Measurements from ENCODE around the gene MSI2.

Gene MSI2

DNA sequence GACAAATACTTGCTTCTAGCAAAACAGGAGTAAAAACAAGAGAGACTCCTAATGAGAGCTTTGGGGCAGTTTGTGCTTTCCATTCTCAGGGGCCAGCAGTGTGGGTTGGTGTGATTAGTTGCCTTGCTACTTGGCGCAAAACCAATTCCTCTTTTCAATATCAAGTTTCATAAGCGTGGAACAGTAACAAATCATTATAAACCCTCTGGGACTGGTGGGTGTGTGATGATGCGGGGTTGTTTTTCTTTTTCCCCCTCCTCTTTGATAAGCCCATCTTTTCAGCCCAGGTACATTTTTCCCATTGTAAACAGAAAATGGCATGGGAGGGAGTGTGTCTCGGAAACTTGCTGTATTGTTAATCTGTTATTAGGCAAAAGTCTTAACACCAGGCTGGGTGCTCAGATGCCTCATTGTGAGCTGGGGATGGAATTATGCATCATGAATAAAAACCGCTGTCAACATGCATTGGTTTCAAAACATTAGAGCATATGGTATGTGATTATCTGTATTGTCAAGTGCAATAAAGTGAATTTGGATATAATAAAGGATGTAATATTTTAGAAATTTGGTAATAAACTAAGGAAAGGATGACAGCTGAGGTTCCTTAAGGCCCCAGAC lies 322.4 kb downstream of the MSI2 start:
- DNase-seq (ENCODE audit: low read depth in 2 of 2) = no peak

GRCh38 chr17:57579245-57579644 lies 322.9 kb downstream of the MSI2 start:
- no peak for DNase-seq (ENCODE audit: low read depth in 2 of 2)

GRCh38 chr17:57580055-57580739 lies 323.9 kb downstream of the MSI2 start:
- DNase-seq (ENCODE audit: low read depth in 2 of 2) = no peak

DNA sequence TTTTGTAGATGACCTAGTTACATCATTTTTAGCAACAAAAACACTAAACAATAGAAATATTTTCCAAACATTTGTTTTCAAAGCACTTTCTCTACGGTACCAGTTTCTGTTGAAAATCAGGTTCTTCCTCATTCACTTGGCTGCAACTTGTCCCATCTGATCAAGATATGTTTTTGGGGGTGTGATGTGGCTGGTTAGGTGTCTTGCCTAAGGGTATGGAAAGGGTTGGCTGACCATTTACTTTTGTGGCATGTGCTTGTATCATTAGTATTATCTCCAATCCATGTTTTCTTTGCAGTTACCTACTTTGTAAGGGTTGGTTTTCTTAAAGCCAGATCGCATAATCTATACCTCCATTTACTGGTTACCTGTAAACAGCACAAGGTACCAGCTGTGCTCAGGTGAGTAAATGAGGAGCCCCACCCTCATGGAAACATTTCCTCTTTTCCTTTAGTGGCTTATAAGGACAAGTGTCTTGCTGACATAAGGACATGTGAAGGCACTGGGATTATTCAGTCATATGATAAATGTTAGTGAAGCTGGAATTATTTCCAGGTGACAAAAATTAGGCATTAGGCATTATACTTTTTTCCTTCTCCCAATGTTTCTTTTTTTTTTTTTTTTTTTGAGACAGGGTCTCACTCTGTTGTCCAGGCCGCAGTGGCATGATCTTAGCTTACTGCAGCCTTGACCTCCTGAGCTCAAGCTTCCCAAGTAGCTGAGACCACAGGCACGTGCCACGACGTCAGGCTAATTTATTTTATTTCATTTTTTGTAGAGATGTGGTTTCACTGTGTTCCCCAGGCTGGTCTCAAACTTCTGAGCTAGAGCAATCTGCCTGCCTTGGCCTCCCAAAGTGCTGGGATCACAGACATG lies 326.8 kb downstream of the MSI2 start:
- no peak for DNase-seq (ENCODE audit: low read depth in 2 of 2)

GRCh38 chr17:57584050-57584551 lies 327.8 kb downstream of the MSI2 start:
- no peak for DNase-seq (ENCODE audit: low read depth in 2 of 2)

- no peak for DNase-seq (ENCODE audit: low read depth in 2 of 2)
Observed at GRCh38 chr17:57585341-57586195, 329.2 kb downstream of the MSI2 start.

- no peak for DNase-seq (ENCODE audit: low read depth in 2 of 2)
Observed at GRCh38 chr17:57586196-57586740, 329.9 kb downstream of the MSI2 start.

DNA sequence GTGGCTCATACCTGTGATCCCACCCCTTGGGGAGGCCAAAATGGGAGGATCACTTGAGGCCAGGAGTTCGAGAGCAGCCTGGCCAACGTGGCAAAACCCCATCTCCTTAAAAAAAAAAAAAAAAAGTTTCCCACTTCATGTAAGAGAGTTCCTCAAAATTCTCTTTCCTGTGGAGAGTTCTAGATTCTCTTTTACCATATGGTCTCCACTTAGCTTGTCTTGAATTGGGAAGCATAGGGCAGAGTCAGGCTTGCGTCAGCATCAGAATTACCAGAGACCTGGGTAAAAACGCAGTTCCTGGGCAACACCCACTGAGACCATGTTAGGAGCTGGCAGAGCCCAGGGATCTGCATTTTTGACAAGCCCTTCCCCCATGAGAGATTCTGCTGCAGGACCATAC lies 330.4 kb downstream of the MSI2 start:
- DNase-seq (ENCODE audit: low read depth in 2 of 2) = no peak

DNA sequence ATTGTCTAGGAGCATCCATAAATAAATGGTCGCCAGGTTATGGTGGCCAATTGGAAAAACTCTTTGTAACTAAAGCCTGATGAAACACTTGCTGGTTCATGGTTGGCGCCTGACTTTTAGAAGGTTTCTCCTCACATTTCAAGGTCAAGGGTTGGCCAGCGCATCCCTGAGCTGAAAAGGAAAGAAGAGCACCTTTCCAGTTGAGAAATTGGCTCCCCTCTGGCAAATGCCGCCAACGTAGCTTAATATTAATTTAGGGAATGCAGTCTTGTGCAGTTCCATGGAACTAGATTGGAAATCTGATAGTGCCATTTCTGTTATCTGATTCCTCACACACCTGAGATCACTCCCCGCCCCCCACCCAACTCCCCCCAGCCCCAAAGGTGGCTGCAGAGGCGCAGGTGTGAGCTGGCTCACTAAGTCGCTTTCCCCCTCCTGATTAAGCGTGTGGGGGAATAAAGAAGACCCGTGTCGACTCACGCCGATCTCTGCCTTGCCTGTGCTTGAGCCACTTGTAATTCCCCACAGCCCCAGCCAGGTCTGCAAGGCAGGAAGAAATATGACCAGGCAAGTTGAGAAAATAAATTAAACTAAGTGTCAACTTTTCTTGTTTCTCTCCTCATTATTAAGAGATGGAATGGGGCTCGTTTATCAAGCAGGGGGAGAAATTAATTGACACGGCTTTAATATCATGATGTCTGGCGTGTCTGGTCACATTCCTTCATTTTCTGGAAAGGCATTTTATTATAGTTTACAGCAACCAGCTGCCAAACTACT lies 331.1 kb downstream of the MSI2 start:
- DNase-seq (ENCODE audit: low read depth in 2 of 2) = no peak

- DNase-seq (ENCODE audit: low read depth in 2 of 2) = no peak
Observed at GRCh38 chr17:57588086-57588485, 331.8 kb downstream of the MSI2 start.

GRCh38 chr17:57589151-57590034 lies 333.1 kb downstream of the MSI2 start:
- DNase-seq (ENCODE audit: low read depth in 2 of 2) = no peak

GRCh38 chr17:57593739-57594462 lies 337.6 kb downstream of the MSI2 start:
- no peak for DNase-seq (ENCODE audit: low read depth in 2 of 2)

DNA sequence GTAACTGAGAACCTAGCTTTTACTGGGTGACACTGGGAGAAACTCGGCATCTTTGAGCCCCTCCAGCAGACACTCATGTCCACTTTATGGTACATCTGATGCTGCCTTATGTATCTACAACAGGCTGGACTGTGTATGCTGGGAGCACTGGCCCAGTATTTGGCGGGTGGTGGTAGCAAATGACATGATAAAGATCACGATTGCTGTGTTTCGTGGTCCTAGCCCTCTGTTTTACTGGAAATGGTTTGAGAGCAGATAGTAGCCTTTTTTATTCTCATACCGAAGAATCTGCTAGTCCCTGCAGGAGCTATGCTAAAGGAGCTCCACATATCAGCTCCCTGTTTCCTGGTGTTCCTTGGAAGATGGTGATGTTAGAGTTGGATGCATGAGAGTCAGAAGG lies 338.4 kb downstream of the MSI2 start:
- DNase-seq (ENCODE audit: low read depth in 2 of 2) = no peak

DNA sequence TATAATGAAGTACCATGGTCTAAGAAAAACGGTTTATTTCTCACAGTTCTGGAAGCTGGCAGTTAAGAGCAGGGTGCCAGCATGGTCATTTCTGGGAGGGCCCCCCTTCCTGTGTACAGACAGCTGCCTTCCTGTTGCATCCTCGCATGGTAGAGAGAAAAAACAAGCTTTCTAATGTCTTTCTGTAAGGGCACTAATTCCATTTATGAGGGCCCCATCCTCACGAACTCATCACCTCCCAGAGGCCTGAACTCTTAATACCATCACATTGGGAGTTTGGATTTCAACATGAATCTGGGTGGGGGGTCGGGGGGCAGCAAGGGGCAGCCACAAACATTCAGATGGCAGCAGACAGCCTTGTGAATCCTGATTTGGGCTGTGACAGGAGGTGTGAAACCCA lies 339.1 kb downstream of the MSI2 start:
- DNase-seq (ENCODE audit: low read depth in 2 of 2) = no peak

- DNase-seq (ENCODE audit: low read depth in 2 of 2) = no peak
Observed at GRCh38 chr17:57595947-57596695, 339.8 kb downstream of the MSI2 start.

DNA sequence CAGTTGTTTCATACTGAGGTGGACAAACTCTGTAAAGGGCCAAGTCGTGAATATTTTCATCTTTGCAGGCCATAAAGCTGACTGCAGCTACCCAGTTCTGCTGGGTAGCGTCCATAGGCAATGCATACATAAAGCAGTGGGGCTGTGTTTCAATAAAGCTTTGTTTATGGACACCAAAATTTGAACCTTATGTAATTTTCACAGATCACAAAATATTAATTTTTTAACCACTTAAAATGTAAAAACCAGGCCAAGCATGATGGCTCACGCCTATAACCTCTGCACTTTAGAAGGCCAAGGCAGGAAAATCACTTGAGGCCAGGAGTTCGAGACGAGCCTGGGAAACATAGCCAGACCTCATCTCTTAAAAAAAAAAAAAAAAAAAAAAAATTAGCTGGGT lies 340.8 kb downstream of the MSI2 start:
- DNase-seq (ENCODE audit: low read depth in 2 of 2) = no peak

DNA sequence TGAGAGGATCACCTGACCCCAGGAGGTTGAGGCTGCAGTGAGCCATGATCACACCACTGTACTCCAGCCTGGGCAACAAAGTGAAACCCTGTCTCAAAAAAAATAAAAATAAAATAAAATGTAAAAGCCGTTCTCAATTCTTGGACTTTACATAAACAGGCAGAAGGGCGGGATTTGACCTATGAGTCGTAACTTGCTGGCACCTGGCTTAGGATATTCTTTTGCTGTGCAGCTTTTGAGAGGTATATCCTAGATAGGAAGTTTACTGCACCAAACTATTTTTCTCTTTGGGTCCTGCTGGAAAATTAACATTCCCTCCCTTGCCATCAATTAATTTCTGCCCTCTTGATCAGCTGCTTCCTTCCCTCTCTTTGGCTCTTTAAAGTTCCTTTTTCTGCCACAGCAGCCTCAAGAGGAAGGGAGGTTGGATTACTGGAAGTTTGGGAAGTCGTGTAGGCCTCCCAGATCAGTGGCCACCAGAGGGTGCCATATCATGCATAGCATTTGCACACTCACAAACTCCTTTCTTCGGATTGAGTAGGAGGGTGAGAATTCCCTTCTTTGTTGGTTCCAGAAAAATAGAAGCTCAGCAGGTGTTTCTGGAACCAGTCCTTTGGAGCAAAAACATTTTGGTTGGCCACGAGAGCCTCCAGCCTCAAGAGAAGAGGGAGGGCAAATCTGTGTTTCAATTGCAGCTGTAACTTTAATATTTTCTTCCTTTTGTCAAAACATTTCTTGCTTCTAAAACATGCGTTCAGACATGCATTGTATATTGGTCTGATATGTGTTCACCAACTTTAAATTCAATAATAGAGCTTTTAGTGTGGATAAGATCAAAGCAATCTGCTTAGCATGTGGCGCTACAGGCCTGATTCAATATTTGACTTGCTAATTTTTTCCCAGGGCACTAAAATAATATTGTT lies 341.5 kb downstream of the MSI2 start:
- no peak for DNase-seq (ENCODE audit: low read depth in 2 of 2)

All from stimulated activated CD8-positive, alpha-beta memory T cell treated with anti-CD3 and anti-CD28 coated beads, Interleukin-15, amount 100 ng/mL, for 4 hours (primary cell).